ENCODE results near the gene TRIM26.

DNA sequence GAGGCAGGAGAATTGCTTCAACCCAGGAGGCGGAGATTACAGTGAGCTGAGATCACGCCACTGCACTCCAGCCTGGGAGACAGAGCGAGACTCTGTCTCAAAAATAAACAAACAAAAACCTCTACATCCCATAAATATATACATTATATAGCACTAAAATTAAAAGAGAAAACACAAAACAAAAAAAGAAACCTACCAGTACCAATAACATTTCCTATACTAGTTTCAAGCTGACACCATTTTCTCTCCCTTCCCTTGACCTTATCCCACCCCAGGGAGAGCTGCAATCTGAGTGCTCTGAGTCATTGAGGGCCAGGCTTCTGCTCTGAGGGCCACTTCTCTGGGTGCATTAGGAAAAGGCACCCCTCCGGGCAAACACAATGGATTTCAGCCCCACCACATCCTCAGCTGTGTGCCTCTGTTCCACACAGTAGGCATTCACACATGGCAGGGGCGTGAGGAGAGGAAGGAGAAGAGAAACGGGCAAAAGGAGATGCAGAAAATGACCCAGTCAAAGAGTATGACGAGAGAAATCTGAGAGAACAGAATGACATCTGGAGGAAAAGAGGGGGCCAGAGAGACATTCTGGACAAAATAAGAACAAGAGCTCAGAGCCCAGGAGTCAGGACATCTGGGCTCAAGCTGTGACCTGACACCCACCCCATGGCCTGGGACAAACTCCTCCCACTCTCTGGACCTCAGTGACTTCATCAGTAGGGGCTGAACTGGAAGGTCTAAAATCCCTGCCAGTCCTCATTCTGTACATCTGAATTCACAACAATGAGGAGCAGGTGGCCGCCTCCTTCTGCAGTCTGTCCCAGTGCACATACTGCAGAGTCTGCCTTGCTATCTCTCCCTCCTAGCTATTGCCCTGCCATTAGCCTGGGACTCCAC lies 18.2 kb downstream of the TRIM26 start:
- TF ChIP-seq, protein P1, sequence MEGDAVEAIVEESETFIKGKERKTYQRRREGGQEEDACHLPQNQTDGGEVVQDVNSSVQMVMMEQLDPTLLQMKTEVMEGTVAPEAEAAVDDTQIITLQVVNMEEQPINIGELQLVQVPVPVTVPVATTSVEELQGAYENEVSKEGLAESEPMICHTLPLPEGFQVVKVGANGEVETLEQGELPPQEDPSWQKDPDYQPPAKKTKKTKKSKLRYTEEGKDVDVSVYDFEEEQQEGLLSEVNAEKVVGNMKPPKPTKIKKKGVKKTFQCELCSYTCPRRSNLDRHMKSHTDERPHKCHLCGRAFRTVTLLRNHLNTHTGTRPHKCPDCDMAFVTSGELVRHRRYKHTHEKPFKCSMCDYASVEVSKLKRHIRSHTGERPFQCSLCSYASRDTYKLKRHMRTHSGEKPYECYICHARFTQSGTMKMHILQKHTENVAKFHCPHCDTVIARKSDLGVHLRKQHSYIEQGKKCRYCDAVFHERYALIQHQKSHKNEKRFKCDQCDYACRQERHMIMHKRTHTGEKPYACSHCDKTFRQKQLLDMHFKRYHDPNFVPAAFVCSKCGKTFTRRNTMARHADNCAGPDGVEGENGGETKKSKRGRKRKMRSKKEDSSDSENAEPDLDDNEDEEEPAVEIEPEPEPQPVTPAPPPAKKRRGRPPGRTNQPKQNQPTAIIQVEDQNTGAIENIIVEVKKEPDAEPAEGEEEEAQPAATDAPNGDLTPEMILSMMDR (IDR thresholded peaks at IDR 0.05 in 4 of 5, conservative IDR thresholded peaks at IDR 0.05 in 1 of 5) = no peak
- no peak for TF ChIP-seq POLR2A (IDR thresholded peaks at IDR 0.05)

Measured in gastrocnemius medialis (tissue), 4 donors.